GM19193 (cell line): ENCODE data around the gene CYRIA.

Experiments
- POLR2A ChIP-seq: IDR thresholded peaks from 4 replicates; pipeline ENCODE4 v1.6.1; 2011; ENCODE audit not compliant: insufficient read depth, insufficient read length; ENCODE audit errors: extremely low read depth

CYRIA gene

DNA sequence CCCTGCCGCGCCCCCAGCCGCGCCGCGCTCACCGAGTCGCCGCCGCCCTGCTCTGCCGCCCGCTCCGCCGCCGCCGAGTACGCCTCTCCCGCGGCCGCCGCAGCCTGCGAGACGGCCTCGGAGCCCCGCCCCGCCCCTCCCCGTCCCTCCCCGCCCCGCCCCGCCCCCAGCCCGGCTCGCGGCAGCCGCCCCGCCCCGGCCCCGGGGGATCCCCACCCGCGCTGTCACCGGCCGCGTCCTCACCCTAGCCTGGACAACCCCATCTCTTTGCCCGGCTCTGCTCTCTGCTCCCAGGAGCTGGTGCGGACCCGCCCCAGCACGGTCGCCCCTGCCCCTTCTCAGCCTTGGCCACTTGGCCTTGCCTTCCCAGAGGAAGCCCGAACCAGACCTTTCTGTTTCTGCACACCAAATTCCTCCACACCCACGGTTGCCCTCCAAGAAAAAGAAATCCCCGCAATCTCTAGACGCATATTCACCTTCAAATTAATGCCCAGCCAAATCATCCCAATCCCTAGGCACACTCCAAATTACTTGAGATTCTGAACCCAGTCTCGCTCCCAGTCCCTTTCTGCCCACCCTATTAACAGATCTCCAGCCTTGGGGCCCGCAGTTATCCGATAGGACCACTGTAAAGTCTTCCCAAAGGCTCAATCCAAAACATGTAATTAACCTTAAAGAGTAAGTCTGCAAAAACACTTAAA is at the start of gene CYRIA:
Gene CYRIA, minus strand, starts transcription at position 87 of the 701 bp plus-strand sequence. CDS start 77,715 bp downstream, outside the sequence.
- TF ChIP-seq POLR2A, result no peak

DNA sequence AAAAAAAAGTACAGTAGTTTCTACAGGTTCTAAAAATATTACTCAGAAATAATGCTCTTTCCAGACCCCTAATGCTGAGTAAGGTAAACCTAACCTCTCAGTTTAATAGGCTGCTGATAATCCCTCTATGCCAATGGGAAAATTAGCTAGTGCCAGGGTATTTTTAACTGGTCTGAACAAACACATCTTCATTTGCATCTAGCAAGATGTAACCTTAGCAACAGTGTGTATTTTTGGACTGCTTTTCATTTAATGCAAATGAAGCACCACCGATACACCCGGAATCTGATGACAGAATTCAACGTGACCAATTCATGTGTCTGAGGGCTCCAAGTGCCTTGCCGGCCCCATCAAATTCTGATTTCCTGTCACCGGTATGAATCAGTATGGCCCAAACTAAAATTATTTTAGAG is 47.4 kb upstream of the CYRIA start:
- TF ChIP-seq POLR2A, result no peak

DNA sequence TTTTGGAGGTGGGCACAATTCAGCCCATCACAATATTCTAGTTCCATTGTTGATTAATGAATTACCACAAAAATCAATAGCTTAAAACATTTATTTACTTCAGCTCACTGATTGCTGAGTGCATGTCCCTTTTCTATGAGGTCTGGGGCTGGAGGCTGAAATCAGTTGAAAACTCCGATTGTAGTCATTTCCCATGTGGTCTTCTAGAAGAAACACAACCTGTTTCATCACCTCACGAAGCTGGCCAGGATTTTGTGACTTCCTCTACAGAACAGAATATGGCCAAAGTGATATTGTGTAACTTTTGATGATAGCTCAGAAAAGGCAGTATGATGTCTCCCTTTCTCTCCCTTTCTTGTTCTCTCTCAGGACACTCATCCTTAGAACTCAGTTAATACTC is 44.1 kb upstream of the CYRIA start:
- no peak for TF ChIP-seq POLR2A

DNA sequence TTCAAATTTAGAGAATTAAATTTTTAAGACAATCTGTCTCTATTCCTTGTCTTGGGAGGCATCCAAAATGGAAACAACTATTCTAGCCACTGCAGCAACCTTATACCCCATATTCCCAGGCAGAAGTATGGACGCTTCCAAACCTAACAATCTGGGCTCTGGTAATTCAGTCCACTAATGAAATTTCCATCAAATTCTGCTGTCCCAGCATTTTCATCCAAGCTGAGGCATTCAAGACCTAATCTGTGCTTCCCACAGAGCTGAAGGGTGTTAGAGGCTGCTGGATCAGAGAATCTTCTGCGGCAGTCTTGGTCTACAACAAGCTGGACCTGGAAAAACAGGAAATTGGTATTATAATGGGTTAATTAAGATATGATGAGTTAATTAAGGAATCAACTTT is 42.5 kb upstream of the CYRIA start:
- no peak for TF ChIP-seq POLR2A

DNA sequence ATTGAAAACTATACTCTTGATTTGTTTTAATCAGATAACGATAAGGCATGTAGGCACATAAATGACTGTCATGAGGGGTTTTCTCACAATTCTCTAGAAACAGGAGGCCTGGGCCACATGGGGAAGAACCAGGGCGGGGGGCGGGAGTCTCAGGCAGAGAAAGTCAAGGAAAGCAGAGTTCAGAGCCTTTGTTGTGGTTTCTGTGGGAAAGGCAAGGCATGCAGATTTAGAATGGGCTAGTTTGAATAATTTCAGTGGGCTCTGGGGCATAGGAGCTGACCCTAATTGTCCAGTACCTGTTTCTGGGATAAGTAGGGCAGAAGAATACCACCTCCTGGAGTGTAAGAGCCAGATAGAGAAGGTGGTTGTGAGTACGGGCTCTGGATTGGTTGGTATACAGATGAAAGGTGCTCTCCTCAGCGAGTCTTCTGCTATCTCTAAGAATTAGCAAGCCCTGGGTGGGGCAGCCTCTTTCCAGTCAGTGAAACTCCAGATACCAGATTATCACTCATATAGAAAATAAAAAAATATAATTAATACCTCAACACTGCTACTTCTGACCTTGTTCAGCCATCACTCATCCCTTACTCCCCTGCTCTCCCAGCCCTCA is 41.5 kb upstream of the CYRIA start:
- no peak for TF ChIP-seq POLR2A

DNA sequence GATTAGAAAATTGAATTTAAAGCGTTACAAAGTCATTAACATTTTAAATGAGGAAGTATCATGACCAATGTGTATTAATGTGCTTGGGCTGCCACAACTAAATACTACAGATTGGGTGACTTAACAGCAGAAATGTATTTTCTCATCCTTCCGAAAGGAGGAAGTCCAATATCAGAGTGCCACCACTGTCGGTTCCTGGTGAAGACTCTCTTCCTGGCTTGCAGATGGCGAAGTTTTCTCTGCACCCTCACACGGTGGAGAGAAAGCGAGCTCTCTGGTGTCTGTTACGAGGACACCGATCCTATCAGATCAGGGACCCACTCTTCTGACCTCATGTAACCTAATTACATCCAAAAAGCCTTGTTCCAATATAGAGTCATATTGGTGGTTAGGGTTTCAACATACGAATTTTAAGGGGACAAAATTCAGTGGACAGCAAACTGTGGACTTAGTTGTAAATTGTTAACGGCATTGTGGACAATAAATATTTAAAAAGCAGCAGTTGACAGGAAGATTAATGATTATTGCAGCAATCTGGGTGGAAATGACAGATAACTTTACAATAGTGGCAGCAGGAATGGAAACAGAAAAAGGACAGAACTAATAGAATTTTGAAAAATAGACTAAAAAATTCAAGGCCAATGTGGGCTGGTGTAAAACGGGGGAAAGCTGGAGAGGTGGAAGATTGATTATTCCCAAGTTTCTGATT is 35.1 kb upstream of the CYRIA start:
- no peak for TF ChIP-seq POLR2A

DNA sequence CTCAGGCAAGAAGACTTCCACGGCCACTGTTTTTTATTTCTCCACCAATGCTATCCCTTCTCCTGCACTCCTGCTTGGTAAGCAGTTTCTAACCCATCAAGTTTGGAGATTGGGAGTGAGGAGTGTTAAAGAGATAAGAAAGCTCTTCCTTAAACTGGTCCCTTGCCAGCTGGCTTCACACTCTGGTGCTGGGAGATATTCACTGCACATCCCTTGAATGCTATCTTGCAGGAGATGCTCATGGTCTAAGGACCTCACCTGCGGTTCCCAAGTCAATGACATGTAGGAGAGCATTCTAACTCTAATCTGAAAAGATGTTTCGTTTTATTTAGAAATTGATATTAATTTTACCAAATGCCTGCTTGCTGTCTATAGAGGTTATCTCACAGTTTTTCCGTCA is 28.2 kb upstream of the CYRIA start:
- no peak for TF ChIP-seq POLR2A

DNA sequence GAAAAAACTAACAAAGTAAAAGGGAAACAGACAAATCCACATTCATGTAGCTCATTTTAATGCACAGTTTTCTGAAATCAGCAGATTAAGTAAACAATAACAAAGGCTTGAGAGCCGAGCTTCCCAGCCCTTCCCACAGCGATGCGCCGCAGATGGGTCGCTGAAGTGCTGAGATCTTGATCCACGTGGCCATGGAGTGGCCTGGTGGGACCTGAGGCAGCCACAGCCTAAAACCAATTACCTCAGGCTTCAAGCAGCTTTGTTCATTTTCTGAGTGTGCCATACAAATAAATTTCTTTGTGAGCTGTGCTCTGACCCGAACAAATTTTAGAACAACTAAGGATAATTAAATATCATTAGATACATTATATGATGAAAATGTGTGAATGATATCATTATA is 25.6 kb upstream of the CYRIA start:
- TF ChIP-seq POLR2A, result no peak

DNA sequence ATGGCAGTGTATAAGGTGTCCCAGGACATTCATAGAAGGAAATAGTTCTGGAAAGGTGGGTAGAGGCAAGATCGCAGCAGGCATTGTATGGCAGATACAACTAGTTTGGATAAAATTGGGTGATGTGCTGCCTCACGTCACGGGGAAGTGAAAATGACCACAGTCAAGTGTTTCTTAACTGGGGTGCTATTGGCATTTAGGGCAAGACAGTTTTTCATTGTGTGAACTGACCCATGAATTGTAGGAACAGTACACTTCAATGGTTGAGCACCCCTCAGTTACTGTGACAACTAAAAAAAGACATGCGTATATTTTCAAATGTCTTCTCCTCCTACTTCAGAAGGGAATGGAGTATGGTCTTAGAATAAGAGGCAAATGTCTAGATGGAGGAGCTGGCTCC is 22.3 kb upstream of the CYRIA start:
- no peak for TF ChIP-seq POLR2A

DNA sequence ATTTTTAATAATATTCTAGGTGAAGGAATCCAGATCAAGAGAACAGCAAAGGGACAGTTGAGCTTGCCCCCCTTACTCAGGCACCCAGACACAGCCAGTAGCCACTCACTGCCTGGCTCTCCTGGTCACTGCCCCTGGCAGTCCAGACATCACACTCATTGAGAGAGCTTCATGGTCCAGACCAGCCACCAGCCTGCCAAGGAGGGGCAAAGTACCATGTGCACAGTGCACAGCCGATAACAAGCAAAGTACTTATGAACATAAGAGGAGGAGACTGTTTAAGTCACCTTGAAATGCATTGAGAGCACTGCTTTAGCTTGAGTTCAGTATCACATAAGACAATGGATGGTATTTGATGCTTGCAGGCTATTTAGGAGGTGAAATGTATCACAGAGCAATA is 21.6 kb upstream of the CYRIA start:
- TF ChIP-seq POLR2A, result no peak

DNA sequence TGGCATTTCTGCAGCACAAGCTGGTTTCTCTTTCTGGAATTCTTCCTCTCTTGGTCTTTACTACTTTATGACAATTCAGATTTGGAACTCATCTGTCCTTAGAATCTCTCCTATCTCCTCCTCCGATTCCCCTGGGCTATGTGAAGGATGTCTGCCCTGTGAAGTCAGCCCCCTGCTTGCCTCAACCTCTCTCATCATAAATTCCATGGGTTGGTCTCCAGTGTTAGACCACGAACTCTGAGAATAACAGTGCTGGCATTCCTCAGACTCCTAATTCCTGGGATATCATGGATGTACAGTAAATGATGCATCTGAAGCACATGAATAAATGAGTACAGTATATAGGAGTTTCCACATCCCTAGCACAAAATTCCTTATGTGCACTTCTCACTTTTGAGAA is 21.0 kb upstream of the CYRIA start:
- no peak for TF ChIP-seq POLR2A

DNA sequence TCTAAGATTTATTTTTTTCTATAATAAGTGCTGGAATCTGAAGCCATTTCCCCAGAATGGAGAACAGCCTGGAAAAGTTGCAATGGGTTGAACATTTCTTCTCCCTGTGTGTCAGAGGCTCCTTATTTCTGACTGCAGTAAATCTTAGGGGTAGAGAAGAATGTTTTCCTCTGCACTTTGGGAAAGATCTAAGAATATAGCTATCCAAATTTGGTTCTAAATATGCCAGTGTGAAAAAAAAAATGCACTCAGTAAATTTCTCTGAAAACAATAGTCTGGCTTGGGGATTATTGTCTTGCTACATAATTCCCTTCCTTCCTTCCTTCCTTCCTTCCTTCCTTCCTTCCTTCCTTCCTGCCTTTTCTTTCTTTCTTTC is 19.7 kb upstream of the CYRIA start:
- TF ChIP-seq POLR2A, result no peak

DNA sequence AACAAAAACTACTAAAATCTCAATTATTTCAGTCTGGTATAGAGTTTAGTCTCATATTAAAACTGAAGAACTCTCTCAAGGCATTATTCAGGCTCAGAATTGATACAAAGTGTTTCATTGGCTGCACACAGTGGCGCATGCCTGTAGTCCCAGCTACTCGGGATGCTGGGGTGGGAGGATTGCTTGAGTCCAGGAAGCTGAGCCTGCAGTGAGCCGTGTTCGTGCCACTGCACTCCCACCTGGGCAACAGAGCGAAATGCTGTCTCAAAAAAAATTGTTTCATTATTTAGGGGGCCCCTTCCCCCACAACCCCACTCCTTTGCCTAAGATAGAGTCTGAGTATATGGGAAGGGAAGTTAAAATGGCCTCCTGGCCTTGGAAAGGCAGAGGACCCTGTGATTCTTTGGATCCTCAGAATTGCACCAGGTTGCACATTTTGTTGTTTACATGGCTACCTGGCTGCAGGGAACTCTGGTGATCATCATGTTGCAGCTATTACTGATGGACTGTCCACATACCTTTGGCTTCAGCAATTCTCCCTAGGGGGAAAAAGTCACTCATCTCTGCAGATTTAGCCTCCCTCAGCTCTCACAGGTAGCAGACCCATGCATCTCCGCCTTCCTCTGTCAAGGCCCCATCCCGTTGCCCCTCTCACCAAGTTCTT is 19.2 kb upstream of the CYRIA start:
- no peak for TF ChIP-seq POLR2A

DNA sequence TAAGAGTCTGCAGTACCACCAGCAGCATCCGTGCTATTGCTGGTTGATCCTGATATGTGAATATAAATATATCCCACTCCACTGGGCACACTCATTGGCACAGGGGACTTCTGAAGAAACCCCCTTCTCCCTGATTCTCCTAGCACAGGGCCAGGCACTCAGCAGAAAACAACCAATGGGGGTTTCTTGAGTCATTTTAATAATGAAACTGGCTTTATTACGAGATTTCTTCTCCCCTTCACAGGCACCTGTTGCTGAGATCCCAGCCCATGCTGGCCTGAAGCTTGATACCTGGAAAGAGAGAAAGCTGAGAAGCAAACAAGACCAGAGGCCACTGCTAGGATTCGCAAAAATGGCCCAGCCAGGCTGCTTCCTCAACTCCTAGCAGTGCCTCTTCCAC is 17.9 kb upstream of the CYRIA start:
- no peak for TF ChIP-seq POLR2A

DNA sequence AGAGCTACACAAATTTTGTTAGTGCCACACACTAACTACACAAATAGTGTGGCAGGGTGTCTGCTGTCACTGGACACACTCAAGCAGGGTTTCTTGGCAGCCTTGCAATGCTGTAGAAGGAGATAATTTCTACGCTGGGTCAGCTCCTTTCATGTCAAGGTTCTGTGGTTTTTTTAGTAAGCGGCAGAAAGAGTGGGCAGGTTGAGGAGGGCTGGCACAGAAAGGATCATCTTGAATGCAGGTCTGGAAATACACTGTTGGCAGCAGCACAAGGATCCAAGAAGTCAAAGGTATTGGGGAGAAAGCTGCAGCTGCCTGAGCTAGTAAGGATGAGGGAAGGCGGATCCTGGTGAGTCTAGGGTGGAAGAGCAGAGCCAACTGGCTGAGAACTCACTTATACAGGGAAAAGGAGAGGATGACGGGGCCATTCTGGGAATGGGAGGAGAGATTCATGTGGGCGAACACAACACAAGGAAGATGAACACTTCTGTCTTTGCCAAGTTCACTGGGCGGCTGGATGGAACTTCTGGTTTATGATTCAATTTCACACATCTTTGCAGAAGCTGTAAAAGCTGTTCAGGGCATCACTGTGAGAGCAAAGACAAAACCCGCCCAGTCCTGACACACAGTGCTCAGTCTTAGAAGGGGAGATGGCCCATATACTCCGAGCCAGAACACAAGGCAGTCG is 16.9 kb upstream of the CYRIA start:
- no peak for TF ChIP-seq POLR2A
